WTC11 (cell line): ENCODE results near the gene NOL12. TPM values are rescaled to one million over a fixed set of nuclear protein-coding genes. Genes with fewer than 3 reads are reported as not detected.

Source experiments
- ATAC-seq: fragments of 200-7000 bp; cut with Tn5 transposase; 2 replicates; pipeline ENCODE4 v1.10.0; 2021; ENCODE audit warnings: mild to moderate bottlenecking, moderate library complexity
- Bru-seq: library from RNA; stranded (reverse); fragments of 400-500 nt; gene quantifications from one replicate; lab custom pipeline; 2021; lab: Mats Ljungman, UMichigan
- CTCF ChIA-PET: fragments of 300-600 bp; sonication (Branson Sonifier 250); formaldehyde crosslinking; loops from one replicate; lab custom pipeline; 2021; ENCODE audit warnings: antibody characterized with exemption; lab: Charles Lee
- POLR2A ChIA-PET: fragments of 350-600 bp; sonication (Branson Sonifier 250); formaldehyde crosslinking; loops from one replicate; lab custom pipeline; 2021; ENCODE audit warnings: antibody characterized with exemption; lab: Charles Lee
- DNase-seq: peaks from one replicate; pipeline ENCODE4 v3.0.0; 2021; ENCODE audit warnings: low spot score
- H3K27ac Mint-ChIP-seq: 2 replicates; pipeline ENCODE4 v1.8.0; 2021; ENCODE audit warnings: mixed read lengths
- H3K27me3 Mint-ChIP-seq: 2 replicates; pipeline ENCODE4 v1.8.0; 2021; ENCODE audit warnings: low read depth, mild to moderate bottlenecking, moderate library complexity, mixed read lengths
- H3K36me3 Mint-ChIP-seq: 2 replicates; pipeline ENCODE4 v1.8.0; 2021; ENCODE audit warnings: mixed read lengths
- H3K4me1 Mint-ChIP-seq: 2 replicates; pipeline ENCODE4 v1.8.0; 2022; ENCODE audit warnings: mixed read lengths
- H3K4me3 Mint-ChIP-seq: 2 replicates; pipeline ENCODE4 v1.8.0; 2021; ENCODE audit warnings: mild to moderate bottlenecking, moderate library complexity, mixed read lengths
- H3K9me3 Mint-ChIP-seq: 2 replicates; pipeline ENCODE4 v1.8.0; 2021; ENCODE audit warnings: mixed read lengths
- AFF4 ChIP-seq: sonication (generic); formaldehyde crosslinking; IDR thresholded peaks from 2 replicates; pipeline ENCODE4 v1.8.1; 2023; ENCODE audit warnings: mild to moderate bottlenecking, missing genetic modification reagents, borderline replicate concordance
- ARID4B ChIP-seq: sonication (generic); formaldehyde crosslinking; IDR thresholded peaks from 2 replicates; pipeline ENCODE4 v1.8.0; 2023; ENCODE audit warnings: missing genetic modification reagents, mild to moderate bottlenecking, borderline replicate concordance
- ATF6 ChIP-seq: sonication (generic); formaldehyde crosslinking; IDR thresholded peaks from 2 replicates; pipeline ENCODE4 v1.8.1; 2023; ENCODE audit warnings: mild to moderate bottlenecking, missing genetic modification reagents
- CDX4 ChIP-seq: fragments of 250-450 bp; sonication (Bioruptor Pico); IDR thresholded peaks from 2 replicates; pipeline ENCODE4 v1.9.0; 2021; ENCODE audit warnings: moderate library complexity, mild to moderate bottlenecking, inconsistent platforms, borderline replicate concordance
- HMGXB4 ChIP-seq: sonication (generic); formaldehyde crosslinking; IDR thresholded peaks from 2 replicates; pipeline ENCODE4 v1.8.1; 2023; ENCODE audit warnings: mild to moderate bottlenecking, moderate library complexity, missing genetic modification reagents
- JAZF1 ChIP-seq: fragments of 250-450 bp; sonication (Bioruptor Pico); IDR thresholded peaks from 2 replicates; pipeline ENCODE4 v1.9.0; 2021; ENCODE audit warnings: moderate library complexity, mild to moderate bottlenecking, inconsistent platforms
- JUN ChIP-seq: sonication (generic); formaldehyde crosslinking; IDR thresholded peaks from 2 replicates; pipeline ENCODE4 v1.8.0; 2023; ENCODE audit warnings: mild to moderate bottlenecking, missing genetic modification reagents
- NFE2L1 ChIP-seq: sonication (generic); formaldehyde crosslinking; IDR thresholded peaks from 2 replicates; pipeline ENCODE4 v1.8.1; 2023; ENCODE audit warnings: missing genetic modification reagents
- SP1 ChIP-seq: sonication (generic); formaldehyde crosslinking; conservative IDR thresholded peaks from 2 replicates; pipeline ENCODE4 v1.8.1; 2022; ENCODE audit warnings: missing genetic modification reagents
- USF2 ChIP-seq: sonication (generic); formaldehyde crosslinking; IDR thresholded peaks from 2 replicates; pipeline ENCODE4 v1.8.1; 2023; ENCODE audit warnings: mild to moderate bottlenecking, missing genetic modification reagents, moderate library complexity
- ZBTB43 ChIP-seq: sonication (generic); formaldehyde crosslinking; IDR thresholded peaks from 2 replicates; pipeline ENCODE4 v1.8.1; 2023; ENCODE audit warnings: mild to moderate bottlenecking, missing genetic modification reagents
- ZNF232 ChIP-seq: sonication (generic); formaldehyde crosslinking; IDR thresholded peaks from 2 replicates; pipeline ENCODE4 v1.8.0; 2022; ENCODE audit warnings: mild to moderate bottlenecking, missing genetic modification reagents
- long read RNA-seq, 3 experiments: library from RNA in 1 of 3; library from capped mRNA in 1 of 3; library from polyadenylated mRNA in 1 of 3; unstranded in 2 of 3; stranded (forward) in 1 of 3; transcript quantifications; one replicate each; pipeline ENCODE4 v2.0.0, GENCODE V29; 2021
- total RNA-seq: library from RNA; stranded (reverse); gene quantifications from 3 replicates; pipeline ENCODE4 v1.2.3, GENCODE V29; 2021

Gene NOL12
- total RNA-seq (20.3 to 24.9 TPM (median 22.0 TPM) in 3 replicates), Bru-seq, nascent RNA (percentile 76 among the genes with signal in this experiment)
- long read RNA-seq, experiment 1, transcript NOL12-201 (6 exons, 2,854 nt): minor isoform, 8 of 66 reads
- long read RNA-seq, experiment 1, transcript NOL12-202 (7 exons, 945 nt): major isoform, 39 of 66 reads
- long read RNA-seq, experiment 1, partial matches to known transcripts: 3 of 66 reads
- long read RNA-seq, experiment 1, other reads (novel, unspliced or antisense): 16 of 66 reads
- long read RNA-seq, experiment 2, transcript NOL12-202 (7 exons, 945 nt): major isoform, 16 of 28 reads
- long read RNA-seq, experiment 2, partial matches to known transcripts: 4 of 28 reads
- long read RNA-seq, experiment 2, other reads (novel, unspliced or antisense): 8 of 28 reads
- long read RNA-seq, experiment 3, transcript NOL12-201 (6 exons, 2,854 nt): minor isoform, 18 of 115 reads
- long read RNA-seq, experiment 3, transcript NOL12-202 (7 exons, 945 nt): major isoform, 76 of 115 reads
- long read RNA-seq, experiment 3, partial matches to known transcripts: 6 of 115 reads
- long read RNA-seq, experiment 3, other reads (novel, unspliced or antisense): 15 of 115 reads

- DNase-seq: peak; percentile 84
- Mint-ChIP-seq H3K27me3 (peaks cover 1% of the 10 kb centered on the region), H3K4me1 (peaks cover 10% of the 10 kb centered on the region), H3K27ac (peak within 1 kb of the TSS; percentile 96), H3K9me3 (no peaks in the 10 kb centered on the region), H3K36me3 (peaks cover 17% of the 10 kb centered on the region), H3K4me3 (peak within 1 kb of the TSS; percentile 99)
- ATAC-seq: peak; percentile 84
- ChIA-PET CTCF (interaction anchor here (0.8 to 2.8 kb wide), 10 partner anchors 10 to 95 kb away, joined by 3 to 21 read pairs (median 8); partner anchors contain the start of genes GGA1, PDXP and TRIOBP), POLR2A (interaction anchor here (0.6 to 1.4 kb wide), 6 partner anchors 19 to 93 kb away, joined by 3 to 6 read pairs (median 4); partner anchors contain the start of genes GGA1 and PDXP)
- no peak for TF ChIP-seq JAZF1 (CRISPR knock-in tag)
- TF ChIP-seq HMGXB4: peak; percentile 40; the same call in 1 of the 2 replicates
- TF ChIP-seq AFF4: no peak
- no peak for TF ChIP-seq ATF6 (CRISPR knock-in tag)
- TF ChIP-seq ARID4B (CRISPR knock-in tag): peak; percentile 80; the same call in 1 of the 2 replicates
- TF ChIP-seq NFE2L1: peak; percentile 26; the same call in 1 of the 2 replicates
- 0 out of 2 replicates have a peak, but pooled peaks have one; percentile 16 for TF ChIP-seq ZBTB43 (CRISPR knock-in tag)
- TF ChIP-seq USF2 (CRISPR knock-in tag): no peak
- TF ChIP-seq ZNF232 (CRISPR knock-in tag): 0 out of 2 replicates have a peak, but pooled peaks have one; percentile 51
- no peak for TF ChIP-seq CDX4 (CRISPR knock-in tag)
- peak; percentile 62; the same call in 1 of the 2 replicates for TF ChIP-seq JUN (CRISPR knock-in tag)
- TF ChIP-seq SP1 (CRISPR knock-in tag): peak; percentile 96
Measured at GRCh38 chr22:37686002-37686982, at the start of gene NOL12. Gene NOL12 (plus strand): TSS chr22:37686343. CDS start chr22:37686393, 50 bp downstream.
